Ecto neural progenitor cell (in vitro differentiated cells): ENCODE results near the gene SYNGR3.
"Not testable (repeated sequence)": the region's sequence is repeated elsewhere in the genome, so short reads cannot be mapped to it uniquely, and the experiment has no call there.

Source experiments
- DNase-seq: peaks from one replicate; pipeline ENCODE4 v3.0.0-alpha.2; 2018; ENCODE audit warnings: low spot score

The SYNGR3 gene

GRCh38 chr16:2009164-2009711 lies 19.5 kb downstream of the SYNGR3 start:
- no peak for DNase-seq

- DNase-seq = peak; percentile 88
Observed at GRCh38 chr16:2009791-2010510, 20.2 kb downstream of the SYNGR3 start, which contains the start of gene ZNF598. TSS of gene ZNF598 (minus strand) at chr16:2009821.

GRCh38 chr16:2011726-2012125 lies 22.0 kb downstream of the SYNGR3 start:
- not testable (repeated sequence) for DNase-seq

- DNase-seq = no peak
Observed at GRCh38 chr16:2013527-2013926, 23.8 kb downstream of the SYNGR3 start.

DNA sequence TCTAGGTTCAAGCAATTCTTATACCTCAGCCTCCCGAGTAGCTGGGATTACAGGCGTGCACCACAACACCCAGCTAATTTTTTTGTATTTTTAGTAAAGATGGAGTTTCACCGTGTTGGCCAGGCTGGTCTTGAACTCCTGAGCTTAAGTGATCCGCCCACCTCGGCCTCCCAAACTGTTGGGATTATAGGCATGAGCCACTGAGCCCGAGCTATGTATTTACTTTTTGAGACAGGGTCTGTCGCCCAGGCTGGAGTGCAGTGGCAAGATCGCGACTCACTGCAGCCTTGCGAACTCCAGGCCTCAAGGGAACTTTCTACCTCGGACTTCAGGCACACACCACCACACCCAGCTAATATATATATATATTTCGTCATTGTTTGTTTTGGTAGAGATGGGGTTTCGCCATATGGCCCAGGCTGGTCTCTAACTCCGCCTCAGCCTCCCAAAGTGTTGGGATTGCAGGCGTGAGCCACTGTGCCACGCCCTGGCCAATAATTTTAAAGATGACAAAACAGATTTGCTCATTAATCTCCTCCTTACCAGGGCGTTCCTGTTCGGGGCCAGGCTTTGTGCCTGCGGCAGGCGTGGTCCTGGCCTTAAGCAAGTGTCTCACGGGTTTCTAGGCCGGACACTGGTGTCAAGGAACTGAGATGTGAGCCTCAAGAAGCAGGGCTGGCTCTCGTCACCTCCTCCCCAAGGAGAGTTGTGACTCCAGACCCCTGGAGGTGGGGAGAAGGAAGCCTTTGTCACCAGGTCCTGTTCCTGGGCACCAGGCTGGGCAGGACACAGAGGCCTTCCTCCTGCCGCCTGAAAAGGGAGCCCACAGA lies 25.6 kb downstream of the SYNGR3 start:
- DNase-seq = no peak

DNA sequence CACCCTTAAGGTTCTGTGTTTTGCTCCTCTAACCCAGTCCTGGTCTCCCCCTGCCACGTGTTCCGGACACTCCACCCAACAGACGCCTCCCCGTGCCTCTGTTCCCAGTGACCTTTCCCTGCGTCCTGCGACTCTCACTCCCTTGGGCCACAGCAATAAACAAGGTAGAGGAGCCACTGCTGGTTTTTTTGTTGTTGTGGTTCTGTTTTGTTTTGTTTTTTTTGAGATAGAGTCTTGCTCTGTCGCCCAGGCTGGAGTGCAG lies 26.1 kb downstream of the SYNGR3 start:
- no peak for DNase-seq

GRCh38 chr16:2016407-2016922 lies 26.7 kb downstream of the SYNGR3 start:
- no peak for DNase-seq

DNA sequence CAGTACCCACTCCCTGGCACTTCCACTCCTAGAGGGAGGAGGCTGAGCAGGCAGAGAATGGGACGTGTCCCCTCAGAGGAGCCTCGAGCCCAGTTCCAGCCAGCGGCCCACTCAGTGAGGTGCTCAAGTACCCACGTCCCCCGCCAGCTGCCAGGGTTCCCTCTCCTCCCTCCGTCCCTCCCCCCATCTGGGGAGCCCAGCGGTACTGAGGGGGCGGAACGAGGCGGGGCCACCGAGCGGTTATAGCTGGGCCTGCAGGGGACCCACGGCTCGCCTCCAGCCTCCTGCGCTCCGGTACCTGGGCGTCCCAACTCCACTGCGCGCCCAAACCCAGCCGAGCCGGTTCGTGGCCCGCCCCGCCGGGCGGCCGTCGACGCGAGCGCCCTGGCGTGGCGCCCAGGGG lies 29.7 kb downstream of the SYNGR3 start, which contains the start of gene NPW:
Gene NPW, plus strand, starts transcription at position 268 of the 403 bp plus-strand sequence.
- DNase-seq = no peak

- DNase-seq = no peak
Observed at GRCh38 chr16:2019921-2020831, 30.4 kb downstream of the SYNGR3 start.

GRCh38 chr16:2022723-2023091 lies 32.9 kb downstream of the SYNGR3 start:
- peak; percentile 77 for DNase-seq

GRCh38 chr16:2023092-2024031 lies 33.6 kb downstream of the SYNGR3 start:
- peak; percentile 97 for DNase-seq

DNA sequence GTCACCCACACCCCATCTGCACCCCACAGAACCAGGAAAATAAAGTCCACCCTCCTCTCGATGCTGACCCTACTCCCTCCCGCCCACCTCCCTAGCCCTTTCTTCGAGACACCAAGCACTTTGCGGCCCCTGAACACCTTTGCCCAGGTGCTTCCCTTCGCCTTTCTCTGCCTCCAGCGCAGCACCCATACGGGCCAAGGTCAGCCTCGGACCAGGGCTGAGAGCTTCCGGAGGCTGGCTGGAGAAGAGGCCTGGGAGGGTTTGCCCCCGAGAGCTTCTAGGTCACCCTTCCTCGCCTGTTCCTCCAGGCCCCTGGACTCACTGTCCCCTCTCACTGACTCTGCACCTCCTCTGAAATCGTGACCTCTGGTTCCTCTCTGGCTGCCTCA lies 34.3 kb downstream of the SYNGR3 start:
- no peak for DNase-seq

GRCh38 chr16:2025251-2025650 lies 35.5 kb downstream of the SYNGR3 start:
- DNase-seq = no peak

- DNase-seq = no peak
Observed at GRCh38 chr16:2025878-2026460, 36.2 kb downstream of the SYNGR3 start.

DNA sequence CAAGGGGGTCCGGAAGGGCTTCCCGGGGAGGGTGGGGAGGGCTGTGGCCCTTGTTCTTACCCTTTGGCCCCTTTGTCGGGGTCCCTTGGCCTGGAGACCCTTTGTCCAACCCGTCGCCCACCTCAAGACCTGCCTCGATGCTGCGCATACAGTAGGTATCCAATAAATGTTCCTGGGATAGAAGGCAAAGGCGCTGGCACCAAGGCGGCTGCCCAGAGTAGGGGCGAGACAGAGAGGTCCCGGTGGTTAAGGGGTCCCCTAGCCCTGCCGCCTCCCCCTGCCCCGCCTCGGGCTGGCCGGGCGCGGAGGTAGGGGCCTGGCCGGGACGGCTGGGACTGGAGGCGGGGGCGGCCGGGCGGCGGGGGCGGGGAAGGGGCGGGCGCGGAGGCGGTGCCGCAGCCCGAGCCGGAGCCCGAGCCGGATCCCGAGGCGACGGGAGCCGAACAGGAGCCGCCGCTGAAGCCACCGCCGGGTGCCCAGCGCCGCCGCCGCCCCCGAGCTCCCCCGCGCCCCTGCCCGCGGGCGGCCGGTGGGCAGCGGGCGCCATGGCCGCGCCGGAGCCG lies 36.8 kb downstream of the SYNGR3 start, which contains the start of gene NHERF2:
Gene NHERF2, plus strand, starts transcription at position 442 of the 563 bp plus-strand sequence. Its CDS starts 104 bp downstream, at position 546.
- DNase-seq = no peak

DNA sequence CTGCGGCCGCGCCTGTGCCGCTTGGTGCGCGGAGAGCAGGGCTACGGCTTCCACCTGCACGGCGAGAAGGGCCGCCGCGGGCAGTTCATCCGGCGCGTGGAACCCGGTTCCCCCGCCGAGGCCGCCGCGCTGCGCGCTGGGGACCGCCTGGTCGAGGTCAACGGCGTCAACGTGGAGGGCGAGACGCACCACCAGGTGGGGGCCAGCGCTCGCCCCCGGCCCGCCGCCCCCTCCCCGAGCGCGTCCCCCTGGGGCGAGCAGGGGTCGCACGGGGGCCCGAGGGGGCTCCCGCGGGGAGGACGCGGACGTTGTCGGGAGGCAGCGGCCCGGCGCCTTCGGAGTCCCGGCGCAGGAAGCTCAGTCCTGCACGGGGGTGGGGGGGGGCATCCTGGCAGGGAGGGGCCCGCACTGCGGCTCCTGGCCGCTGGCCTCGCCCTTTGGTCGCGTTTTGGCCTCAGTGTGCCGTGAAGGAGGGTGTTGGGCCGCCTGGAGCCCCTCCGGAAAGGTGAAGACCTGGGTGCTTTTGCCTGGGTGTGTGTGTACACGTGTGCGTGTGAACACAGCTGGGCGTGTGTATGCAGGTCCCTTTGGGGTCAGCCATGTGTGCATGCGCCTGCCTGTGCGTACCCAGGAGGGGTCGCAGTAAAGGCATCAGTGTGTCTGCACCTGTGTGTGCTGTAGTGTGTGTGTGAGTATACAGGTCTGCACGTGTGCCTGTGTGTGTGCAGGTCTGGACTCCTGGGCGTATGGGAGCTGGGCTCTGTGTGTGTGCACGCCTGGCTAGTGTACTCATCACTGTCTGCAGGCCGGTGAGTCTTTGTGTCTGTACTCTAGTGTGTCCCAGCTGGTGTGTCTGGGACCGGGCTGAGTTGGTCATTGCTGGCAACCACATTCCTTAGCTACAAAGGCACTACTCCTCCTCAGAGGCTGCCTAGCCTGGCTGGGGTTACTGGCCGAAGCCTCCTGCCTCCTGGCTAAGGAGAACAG lies 37.5 kb downstream of the SYNGR3 start:
- DNase-seq = no peak

DNA sequence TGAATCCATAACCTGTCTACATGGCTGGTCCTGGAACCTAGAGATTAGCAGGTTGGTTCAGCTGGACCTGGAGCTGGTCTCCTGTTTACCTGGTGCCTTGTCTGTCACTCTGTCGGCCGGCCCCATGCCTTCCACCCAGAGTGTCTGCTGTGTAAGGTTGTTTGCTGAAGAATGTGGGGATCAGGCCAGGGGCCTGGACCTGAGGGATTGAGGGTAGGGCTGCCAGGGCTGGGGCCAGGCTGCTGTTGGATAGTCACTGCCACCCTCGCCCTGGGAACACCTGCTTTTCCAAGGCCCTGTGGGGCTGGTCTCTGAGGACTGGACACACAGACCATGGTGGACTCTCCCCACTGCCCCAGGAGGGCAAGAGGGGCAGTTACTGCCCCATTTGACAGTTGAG lies 38.4 kb downstream of the SYNGR3 start:
- DNase-seq = no peak

DNA sequence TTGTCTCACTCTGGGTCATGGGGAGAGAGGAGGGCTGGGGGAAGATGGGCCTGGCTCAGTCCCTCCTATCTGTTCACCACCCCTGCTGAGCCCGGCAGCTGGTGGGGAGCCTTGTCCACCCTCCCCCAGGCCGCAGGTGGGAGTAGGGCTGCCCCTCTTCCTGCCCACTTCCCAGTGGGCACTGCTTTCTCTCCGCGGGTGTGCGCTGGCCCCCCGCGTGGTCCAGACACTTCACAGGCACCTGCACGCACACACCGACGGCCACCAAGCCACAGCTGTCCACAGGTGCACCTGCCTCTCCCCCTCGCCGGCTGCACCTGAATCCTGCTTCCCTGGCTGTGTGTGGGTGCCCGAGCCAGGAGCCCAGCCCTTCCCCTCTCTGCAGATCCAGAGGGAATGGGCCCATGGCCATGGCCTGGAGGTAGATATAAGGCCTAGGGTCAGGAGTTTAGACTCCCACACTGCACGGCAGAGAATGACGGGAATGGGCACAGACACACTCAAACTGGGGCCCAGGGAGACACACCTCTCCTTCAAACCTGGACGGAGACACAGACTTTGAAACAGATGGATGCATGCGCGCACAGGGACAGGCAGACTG lies 39.0 kb downstream of the SYNGR3 start:
- DNase-seq = no peak
